GM19238 (cell line): ENCODE data around the gene TTC9.

Experiments
- DNase-seq: peaks from one replicate; pipeline ENCODE4 v3.0.0; 2011; ENCODE audit warnings: low spot score; ENCODE audit not compliant: insufficient read length

TTC9 gene

DNA sequence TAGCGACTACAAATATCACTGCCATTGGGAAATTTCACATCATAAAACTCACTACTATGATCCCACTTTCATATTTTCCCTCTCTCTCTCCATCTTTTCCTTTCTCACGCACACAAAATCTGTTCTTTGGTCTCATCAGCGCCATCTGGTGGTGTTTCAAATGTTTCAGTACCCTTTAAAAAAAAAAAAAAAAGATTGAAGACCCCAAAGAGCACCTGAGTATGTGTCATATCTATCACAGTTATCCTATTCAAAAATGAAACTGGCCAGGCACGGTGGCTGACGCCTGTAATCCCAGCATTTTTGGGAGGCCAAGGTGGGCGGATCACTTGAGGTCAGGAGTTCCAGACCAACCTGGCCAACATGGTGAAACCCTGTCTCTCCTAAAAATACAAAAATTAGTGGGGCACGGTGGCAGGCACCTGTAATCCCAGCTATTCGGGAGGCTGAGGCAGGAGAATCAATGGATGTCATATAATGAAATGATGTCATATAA is 72.4 kb downstream of the TTC9 start:
- no peak for DNase-seq

DNA sequence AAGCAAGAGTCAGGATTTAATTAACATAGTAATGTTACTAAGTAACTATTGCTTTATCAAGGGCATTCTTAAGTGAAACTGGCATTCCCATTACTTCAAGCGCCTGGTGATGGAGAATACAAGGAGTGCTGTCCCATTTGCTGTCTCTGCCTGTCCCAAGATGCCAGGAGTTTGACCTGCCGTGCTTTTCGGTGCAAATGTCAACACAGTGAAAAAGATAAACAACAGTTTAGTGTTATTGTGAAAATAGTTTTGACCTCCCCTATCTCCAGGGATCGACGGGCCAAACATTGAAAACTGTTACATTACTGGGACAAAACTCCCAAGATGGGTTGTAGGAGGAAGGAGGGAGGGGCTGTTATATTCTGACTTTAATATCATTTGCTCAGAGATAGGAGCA is 74.8 kb downstream of the TTC9 start:
- DNase-seq, result no peak

DNA sequence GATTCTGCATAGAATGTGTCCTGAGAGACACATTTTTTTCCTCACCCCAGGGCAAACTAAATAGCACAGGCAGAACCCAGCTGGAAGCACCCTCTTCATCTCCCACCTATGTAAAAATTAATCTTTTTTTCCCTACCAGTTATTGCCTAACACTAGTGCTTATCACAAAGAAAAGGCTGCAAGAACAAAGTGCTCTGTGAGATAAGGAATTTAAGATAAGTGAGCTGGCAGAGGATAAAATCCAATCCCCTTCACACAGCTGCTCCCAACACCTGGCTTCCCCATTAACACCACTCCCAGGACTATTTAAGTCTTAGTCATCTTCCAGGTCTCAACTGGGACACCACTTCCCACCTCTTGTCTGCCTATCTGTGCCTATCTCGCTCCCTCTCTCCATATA is 75.2 kb downstream of the TTC9 start:
- DNase-seq, result no peak

DNA sequence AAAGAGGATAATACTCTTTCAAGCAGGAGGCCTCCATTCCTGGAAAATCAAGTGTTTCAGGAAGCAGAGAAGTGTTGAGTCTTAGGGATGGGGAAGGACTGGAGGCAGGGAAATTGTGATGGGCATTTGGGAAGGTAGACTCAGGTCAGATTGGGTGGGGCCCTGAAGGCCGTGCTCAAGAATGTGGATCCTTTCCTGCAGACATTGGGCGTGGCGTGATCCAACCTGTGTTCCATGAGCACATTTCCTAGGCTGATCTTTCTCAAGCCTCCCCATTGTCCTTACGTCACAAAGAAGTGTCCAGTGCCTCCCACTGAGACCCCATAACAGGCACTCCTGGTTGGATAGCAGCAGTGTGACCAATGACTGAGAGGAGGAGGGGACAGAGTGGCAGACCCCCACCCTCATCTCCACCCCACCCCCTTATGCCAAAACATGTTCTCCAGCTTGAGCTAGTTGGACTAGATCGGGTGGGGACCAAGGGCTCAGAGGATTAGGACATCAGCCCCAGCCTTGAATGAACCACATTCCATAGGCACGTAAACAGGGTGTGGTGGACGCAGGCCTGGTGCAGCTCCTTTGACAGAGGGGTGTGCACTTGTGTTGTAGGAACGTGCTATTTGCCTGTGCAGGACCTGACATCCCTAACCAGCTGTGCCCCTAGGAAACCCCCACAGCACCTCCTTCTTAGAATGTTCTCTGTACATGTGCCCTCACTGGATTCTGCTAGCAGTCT is 76.8 kb downstream of the TTC9 start:
- no peak for DNase-seq

DNA sequence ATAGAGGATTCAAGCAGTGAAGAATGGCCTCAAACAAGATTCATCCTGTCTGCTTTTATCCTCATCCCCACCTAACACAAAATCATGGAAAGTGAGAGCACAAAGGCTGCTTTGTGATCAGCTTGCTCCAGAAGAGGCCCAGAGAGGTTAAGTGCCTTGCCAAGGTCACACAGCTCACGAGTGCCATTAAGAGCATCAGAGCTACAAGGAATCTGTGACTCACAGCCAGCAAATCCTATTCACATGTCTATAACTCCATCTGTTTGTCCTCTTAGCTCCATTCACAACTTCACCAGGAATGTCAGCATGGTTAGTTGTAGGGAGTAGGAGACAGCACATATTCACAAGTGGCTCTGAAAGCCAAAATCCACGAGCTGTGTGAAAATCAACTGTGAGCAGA is 79.8 kb downstream of the TTC9 start:
- DNase-seq, result no peak

DNA sequence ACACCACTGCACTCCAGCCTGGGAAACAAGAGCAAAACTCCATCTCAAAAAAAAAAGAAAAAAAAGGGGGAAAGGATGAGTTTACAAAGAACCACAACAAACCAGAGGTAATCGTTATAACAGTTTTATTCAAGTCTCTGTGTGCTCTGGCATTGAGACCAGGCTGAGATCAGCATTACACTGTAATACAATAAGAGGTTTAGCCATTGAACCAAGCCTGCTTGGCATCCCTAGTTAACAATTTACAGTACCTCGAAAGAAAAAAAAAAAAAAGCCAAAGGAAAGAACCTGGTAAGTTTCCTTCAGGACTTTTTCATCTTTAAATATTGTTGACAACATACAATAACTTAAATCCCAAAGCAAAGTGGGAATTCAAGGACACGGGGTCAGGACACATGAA is 80.7 kb downstream of the TTC9 start:
- no peak for DNase-seq

DNA sequence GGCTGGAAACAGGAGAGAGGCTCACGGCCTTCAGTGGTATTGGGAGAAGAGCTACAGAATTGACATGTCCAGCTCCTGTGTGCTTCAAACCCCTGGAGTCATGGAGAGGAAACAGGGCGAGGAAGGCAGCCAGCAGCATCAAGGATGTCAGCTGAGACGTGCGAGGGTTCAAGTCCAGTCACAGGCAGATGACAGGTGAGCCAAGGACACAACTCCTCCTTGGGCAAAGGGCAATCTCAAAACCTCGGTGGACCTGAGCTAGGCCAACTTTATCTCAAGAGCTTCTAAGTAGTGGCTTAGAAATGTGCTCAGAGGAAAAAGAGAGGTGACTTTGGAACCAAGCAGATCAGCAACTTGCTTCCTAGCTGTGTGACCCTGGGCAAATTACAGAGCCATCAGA is 81.6 kb downstream of the TTC9 start:
- DNase-seq, result no peak

DNA sequence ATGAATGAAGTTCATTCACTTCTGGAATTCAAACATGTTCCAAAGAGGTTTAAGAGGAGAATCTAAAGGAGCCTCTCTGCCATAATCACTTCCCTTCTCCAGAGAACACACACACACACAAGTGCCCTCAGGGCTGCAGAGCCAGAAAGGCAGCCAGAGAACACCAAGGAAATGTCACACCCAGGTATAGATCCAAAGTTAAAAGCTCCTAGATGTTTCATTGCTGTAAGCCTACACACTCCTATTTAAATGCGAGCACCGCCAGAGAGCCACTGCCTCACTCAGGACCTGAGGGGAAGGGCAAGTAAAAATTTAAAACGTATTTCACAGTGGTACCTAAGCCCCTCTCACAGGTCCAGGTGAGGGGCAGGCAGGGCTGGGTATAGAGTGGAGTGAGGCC is 82.4 kb downstream of the TTC9 start:
- no peak for DNase-seq

DNA sequence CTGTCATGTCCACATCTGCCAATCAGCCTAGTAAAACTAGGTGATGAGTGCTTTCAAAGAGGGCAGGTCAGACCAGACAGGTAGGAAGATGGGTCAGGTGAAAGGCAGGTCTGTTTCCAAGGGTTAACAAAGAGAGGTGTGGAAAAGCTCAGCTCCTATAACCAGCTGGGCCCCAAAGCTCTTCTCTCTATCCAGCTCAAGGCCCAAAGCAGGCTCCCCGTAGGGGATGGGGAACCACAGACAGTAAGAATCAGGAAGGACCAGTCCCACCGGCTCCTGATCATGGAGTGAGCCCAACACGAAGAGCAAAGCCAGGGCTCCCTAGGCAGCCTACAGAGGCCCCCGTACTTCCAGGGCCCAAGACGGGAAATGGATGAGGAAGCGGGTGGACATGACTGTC is 83.2 kb downstream of the TTC9 start:
- DNase-seq, result no peak
